Measurements from ENCODE around the gene BRSK1.

The BRSK1 gene

GRCh38 chr19:55300886-55301458 lies 17.2 kb downstream of the BRSK1 start:
- Histone ChIP-seq H3K27ac (ENCODE audit: low read length) (no peak overlapping the region; the same call in 1 of the 2 replicates), H3K4me3 (ENCODE audit: low read depth in 1 of 2, low read length in 2 of 2) (0 out of 4 replicates have a peak overlapping the region, but pooled peaks of 1 of the 2 experiments have one; percentile 93), H3K4me1 (ENCODE audit: insufficient read depth, low read length) (peaks cover 26% of the 10 kb centered on the region), H3K27me3 (ENCODE audit: insufficient read depth, low read length, poor library complexity) (no peaks in the 10 kb centered on the region), H3K9ac (ENCODE audit: low read depth, low read length) (peak overlapping the region; percentile 92), H3K36me3 (ENCODE audit: insufficient read depth, low read length) (peaks cover 17% of the 10 kb centered on the region), H4K20me1 (ENCODE audit: insufficient read depth, low read length) (no peaks in the 10 kb centered on the region), H3K79me2 (ENCODE audit: insufficient read depth, low read length) (peaks cover 14% of the 10 kb centered on the region), H2AFZ (ENCODE audit: low read depth, low read length) (peak overlapping the region; percentile 99), H3K4me2 (ENCODE audit: insufficient read depth, low read length) (peak overlapping the region; percentile 92), H3K9me3 (ENCODE audit: insufficient read depth, low read length, severe bottlenecking) (no peaks in the 10 kb centered on the region)
- no peak for DNase-seq
- TF ChIP-seq, protein P1, sequence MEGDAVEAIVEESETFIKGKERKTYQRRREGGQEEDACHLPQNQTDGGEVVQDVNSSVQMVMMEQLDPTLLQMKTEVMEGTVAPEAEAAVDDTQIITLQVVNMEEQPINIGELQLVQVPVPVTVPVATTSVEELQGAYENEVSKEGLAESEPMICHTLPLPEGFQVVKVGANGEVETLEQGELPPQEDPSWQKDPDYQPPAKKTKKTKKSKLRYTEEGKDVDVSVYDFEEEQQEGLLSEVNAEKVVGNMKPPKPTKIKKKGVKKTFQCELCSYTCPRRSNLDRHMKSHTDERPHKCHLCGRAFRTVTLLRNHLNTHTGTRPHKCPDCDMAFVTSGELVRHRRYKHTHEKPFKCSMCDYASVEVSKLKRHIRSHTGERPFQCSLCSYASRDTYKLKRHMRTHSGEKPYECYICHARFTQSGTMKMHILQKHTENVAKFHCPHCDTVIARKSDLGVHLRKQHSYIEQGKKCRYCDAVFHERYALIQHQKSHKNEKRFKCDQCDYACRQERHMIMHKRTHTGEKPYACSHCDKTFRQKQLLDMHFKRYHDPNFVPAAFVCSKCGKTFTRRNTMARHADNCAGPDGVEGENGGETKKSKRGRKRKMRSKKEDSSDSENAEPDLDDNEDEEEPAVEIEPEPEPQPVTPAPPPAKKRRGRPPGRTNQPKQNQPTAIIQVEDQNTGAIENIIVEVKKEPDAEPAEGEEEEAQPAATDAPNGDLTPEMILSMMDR (IDR thresholded peaks at IDR 0.05; ENCODE audit: borderline replicate concordance, extremely low read depth, low read length, poor library complexity, severe bottlenecking), result no peak
- TF ChIP-seq EZH2 (IDR thresholded peaks at IDR 0.05; ENCODE audit: borderline replicate concordance, low read depth, low read length, severe bottlenecking), result no peak
- no peak for ATAC-seq (ENCODE audit: insufficient read depth, low read depth)

GRCh38 chr19:55301459-55302317 lies 17.9 kb downstream of the BRSK1 start:
- Histone ChIP-seq H3K27ac (ENCODE audit: low read length) (peak overlapping the region; percentile 96), H3K9me3 (ENCODE audit: insufficient read depth, low read length, severe bottlenecking) (no peaks in the 10 kb centered on the region), H3K4me3 (ENCODE audit: low read depth in 1 of 2, low read length in 2 of 2) (peak overlapping the region; percentile 74 to 93), H3K79me2 (ENCODE audit: insufficient read depth, low read length) (peaks cover 14% of the 10 kb centered on the region), H3K27me3 (ENCODE audit: insufficient read depth, low read length, poor library complexity) (no peaks in the 10 kb centered on the region), H3K36me3 (ENCODE audit: insufficient read depth, low read length) (peaks cover 24% of the 10 kb centered on the region), H2AFZ (ENCODE audit: low read depth, low read length) (peak overlapping the region; percentile 99), H4K20me1 (ENCODE audit: insufficient read depth, low read length) (no peaks in the 10 kb centered on the region), H3K9ac (ENCODE audit: low read depth, low read length) (peak overlapping the region; percentile 92), H3K4me2 (ENCODE audit: insufficient read depth, low read length) (peak overlapping the region; percentile 92), H3K4me1 (ENCODE audit: insufficient read depth, low read length) (peaks cover 26% of the 10 kb centered on the region)
- ATAC-seq (ENCODE audit: insufficient read depth, low read depth) (peak; percentile 87), DNase-seq (peak; percentile 95)
- TF ChIP-seq EZH2 (IDR thresholded peaks at IDR 0.05; ENCODE audit: borderline replicate concordance, low read depth, low read length, severe bottlenecking), result no peak
- TF ChIP-seq, protein P1 (IDR thresholded peaks at IDR 0.05; ENCODE audit: borderline replicate concordance, extremely low read depth, low read length, poor library complexity, severe bottlenecking), result peak; percentile 98

DNA sequence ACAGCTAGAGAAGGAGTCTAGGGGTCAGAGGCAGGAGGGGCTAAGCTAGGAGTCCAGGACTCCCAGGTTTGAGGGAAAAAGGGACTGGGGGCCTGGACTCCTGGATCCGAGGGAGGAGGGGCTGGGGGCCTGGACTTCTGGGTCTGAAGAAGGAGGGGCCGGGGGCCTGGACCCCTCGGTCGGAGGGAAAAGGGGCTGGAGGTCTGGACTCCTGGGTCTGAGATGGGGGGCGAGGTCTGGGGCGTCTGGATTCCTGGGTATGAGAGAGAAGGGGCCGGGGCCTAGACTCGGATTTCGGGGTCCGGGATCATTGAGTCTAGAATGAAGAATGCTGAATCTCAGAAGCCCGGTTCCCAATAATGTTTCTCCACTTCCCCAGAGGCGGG lies 18.5 kb downstream of the BRSK1 start:
- peak overlapping the region; percentile 92 for H3K9ac ChIP-seq (ENCODE audit: low read depth, low read length)
- no peaks in the 10 kb centered on the region for H3K9me3 ChIP-seq (ENCODE audit: insufficient read depth, low read length, severe bottlenecking)
- no peaks in the 10 kb centered on the region for H3K27me3 ChIP-seq (ENCODE audit: insufficient read depth, low read length, poor library complexity)
- H3K79me2 ChIP-seq (ENCODE audit: insufficient read depth, low read length), result peaks cover 14% of the 10 kb centered on the region
- peak overlapping the region; percentile 92 for H3K4me2 ChIP-seq (ENCODE audit: insufficient read depth, low read length)
- no peaks in the 10 kb centered on the region for H4K20me1 ChIP-seq (ENCODE audit: insufficient read depth, low read length)
- H3K36me3 ChIP-seq (ENCODE audit: insufficient read depth, low read length), result peaks cover 29% of the 10 kb centered on the region
- no peak for TF ChIP-seq EZH2 (IDR thresholded peaks at IDR 0.05; ENCODE audit: borderline replicate concordance, low read depth, low read length, severe bottlenecking)
- TF ChIP-seq, protein P1 (IDR thresholded peaks at IDR 0.05; ENCODE audit: borderline replicate concordance, extremely low read depth, low read length, poor library complexity, severe bottlenecking), result no peak
- peak overlapping the region; percentile 74 to 93 for H3K4me3 ChIP-seq (ENCODE audit: low read depth in 1 of 2, low read length in 2 of 2)
- peaks cover 26% of the 10 kb centered on the region for H3K4me1 ChIP-seq (ENCODE audit: insufficient read depth, low read length)
- H2AFZ ChIP-seq (ENCODE audit: low read depth, low read length), result peak overlapping the region; percentile 99
- DNase-seq, result no peak
- H3K27ac ChIP-seq (ENCODE audit: low read length), result peak overlapping the region; percentile 96
- no peak for ATAC-seq (ENCODE audit: insufficient read depth, low read depth)
